Kidney (tissue), 14 donors: Measurements from ENCODE around the gene AGPAT3. TPM values are rescaled to one million over a fixed set of nuclear protein-coding genes. Genes with fewer than 3 reads are reported as not detected.

Experiments
- DNase-seq, 5 donors: peaks; one replicate each; pipeline ENCODE4 v3.0.0-alpha.2; 2013 to 2020
- FAIRE-seq: peaks from 2 replicates; lab custom pipeline; 2012; peaks lifted over from hg19 to GRCh38; lab: Jason Lieb, UNC
- H3K27ac ChIP-seq, 2 donors: one replicate each; pipeline ENCODE4 v1.7.0; 2013; ENCODE audit warnings: low read depth in 2 of 2, low read length in 2 of 2, inconsistent platforms in 1 of 2
- H3K27me3 ChIP-seq: one replicate; pipeline ENCODE4 v1.7.1; 2013; ENCODE audit warnings: low read length, inconsistent platforms; ENCODE audit not compliant: control insufficient read depth, insufficient read depth
- H3K36me3 ChIP-seq, 3 donors: one replicate each; pipeline versions ENCODE4 v1.7.0 to v1.7.1; 2013; ENCODE audit warnings: low read length in 3 of 3, control low read depth in 1 of 3, inconsistent platforms in 1 of 3; ENCODE audit not compliant: insufficient read depth in 3 of 3, control insufficient read depth in 2 of 3
- H3K4me1 ChIP-seq, 3 donors: one replicate each; pipeline versions ENCODE4 v1.7.0 to v1.7.1; 2013; ENCODE audit warnings: low read length in 3 of 3, inconsistent platforms in 1 of 3, low read depth in 1 of 3; ENCODE audit not compliant: control insufficient read depth in 2 of 3, insufficient read depth in 2 of 3
- H3K4me3 ChIP-seq, 3 donors: one replicate each; pipeline versions ENCODE4 v1.7.0 to v1.8.1; 2013; ENCODE audit warnings: low read length in 3 of 3, control low read depth in 1 of 3, inconsistent platforms in 1 of 3
- H3K9ac ChIP-seq, 3 donors: one replicate each; pipeline versions ENCODE4 v1.7.0 to v1.7.1; 2013; ENCODE audit warnings: low read length in 3 of 3, control low read depth in 1 of 3, inconsistent platforms in 1 of 3
- H3K9me3 ChIP-seq, 3 donors: one replicate each; pipeline versions ENCODE4 v1.7.0 to v1.7.1; 2013; ENCODE audit warnings: low read length in 3 of 3, control low read depth in 1 of 3, inconsistent platforms in 1 of 3; ENCODE audit not compliant: control insufficient read depth in 2 of 3, insufficient read depth in 1 of 3
- intact Hi-C: fragments of 100-400 bp; cut with DNase I; formaldehyde crosslinking; loops from one replicate; pipeline ENCODE4 v1.11.1; 2022
- polyA plus RNA-seq: library from polyadenylated mRNA; stranded (reverse); fragments of 350-450 nt; fragmentation: Illumina TruSeq; extraction: RNeasy Lipid Tissue Mini Kit (QIAGEN cat#74804); gene quantifications from one replicate; pipeline ENCODE4 v1.2.3, GENCODE V29; 2014; ENCODE audit warnings: low read depth, low replicate concordance; ENCODE audit not compliant: insufficient read depth
- total RNA-seq: library from RNA; stranded (reverse); fragmentation: NEBNext Ultra II Directional; extraction: Animal tissue kit (Norgen Biotek cat#: 25700); gene quantifications from one replicate; pipeline ENCODE4 v1.2.1, GENCODE V29; 2021
- TF ChIP-seq, protein P1 (sequence below): IDR thresholded peaks from 3 replicates; pipeline ENCODE4 v1.5.1; 2012; ENCODE audit warnings: mild to moderate bottlenecking, moderate library complexity, borderline replicate concordance; ENCODE audit not compliant: insufficient read depth; ENCODE audit errors: extremely low read depth
- donor health status: control.
- donor health status: control.
- donor health status: control.
- donor health status: control.
- donor health status: control.
- donor health status: DM: yes; HTN: yes; CAD: no.
- donor health status: Normal renal cell carcinoma (clear cell type).

AGPAT3 gene
- total and polyA plus RNA-seq, 2 donors from 2014 or later: 40.3 to 86.2 TPM

DNA sequence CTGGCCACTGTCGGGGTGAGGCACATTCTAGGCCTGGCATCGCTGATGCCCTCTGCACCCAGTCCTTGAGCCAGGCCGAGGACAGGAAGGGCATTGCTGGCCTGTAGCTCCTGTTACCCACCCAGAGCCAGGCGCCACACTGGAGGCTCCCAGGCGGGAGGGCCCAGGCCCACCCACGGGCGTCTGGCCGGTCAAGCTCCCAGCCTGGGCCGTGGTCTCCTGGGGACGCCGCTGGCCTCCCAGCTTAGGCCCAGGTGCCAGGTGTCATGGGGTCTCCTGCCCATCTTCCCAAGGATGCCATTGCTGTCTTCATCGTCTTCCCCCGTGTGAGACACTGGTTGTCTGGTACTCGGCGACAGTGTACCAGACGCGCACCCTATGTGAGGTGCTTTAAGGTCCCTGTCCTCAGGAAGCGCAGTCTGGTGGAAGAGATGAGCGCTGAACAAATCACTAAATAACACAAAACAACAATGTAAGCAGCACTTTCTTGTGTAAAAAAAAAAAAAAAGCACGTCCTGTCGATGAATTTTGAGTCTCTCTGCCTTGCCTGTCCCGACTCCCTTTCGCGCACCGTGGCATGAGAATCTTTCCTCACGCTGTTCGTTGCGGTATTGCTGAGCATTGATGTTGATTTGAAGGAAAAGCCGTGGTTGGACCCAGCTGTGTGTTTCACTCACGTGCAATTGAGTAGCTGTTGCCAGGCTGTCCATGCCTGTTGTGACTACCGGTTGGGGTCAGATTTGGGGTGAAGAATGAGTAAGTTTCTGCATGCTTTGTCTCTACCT lies 120.1 kb downstream of the AGPAT3 start:
- peaks cover 0 to 15% (median 5%) of the 10 kb centered on the region in 3 donors for H3K36me3 ChIP-seq
- H3K9me3 ChIP-seq: no peaks in the 10 kb centered on the region
- DNase-seq (peak in 2 of 5 donors; percentile 15 to 51), FAIRE-seq (no peak)
- H3K27me3 ChIP-seq: no peaks in the 10 kb centered on the region
- TF ChIP-seq, protein P1, sequence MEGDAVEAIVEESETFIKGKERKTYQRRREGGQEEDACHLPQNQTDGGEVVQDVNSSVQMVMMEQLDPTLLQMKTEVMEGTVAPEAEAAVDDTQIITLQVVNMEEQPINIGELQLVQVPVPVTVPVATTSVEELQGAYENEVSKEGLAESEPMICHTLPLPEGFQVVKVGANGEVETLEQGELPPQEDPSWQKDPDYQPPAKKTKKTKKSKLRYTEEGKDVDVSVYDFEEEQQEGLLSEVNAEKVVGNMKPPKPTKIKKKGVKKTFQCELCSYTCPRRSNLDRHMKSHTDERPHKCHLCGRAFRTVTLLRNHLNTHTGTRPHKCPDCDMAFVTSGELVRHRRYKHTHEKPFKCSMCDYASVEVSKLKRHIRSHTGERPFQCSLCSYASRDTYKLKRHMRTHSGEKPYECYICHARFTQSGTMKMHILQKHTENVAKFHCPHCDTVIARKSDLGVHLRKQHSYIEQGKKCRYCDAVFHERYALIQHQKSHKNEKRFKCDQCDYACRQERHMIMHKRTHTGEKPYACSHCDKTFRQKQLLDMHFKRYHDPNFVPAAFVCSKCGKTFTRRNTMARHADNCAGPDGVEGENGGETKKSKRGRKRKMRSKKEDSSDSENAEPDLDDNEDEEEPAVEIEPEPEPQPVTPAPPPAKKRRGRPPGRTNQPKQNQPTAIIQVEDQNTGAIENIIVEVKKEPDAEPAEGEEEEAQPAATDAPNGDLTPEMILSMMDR: no peak
- intact Hi-C loops: no loop called here
- no peak overlapping the region for H3K4me3 ChIP-seq
- no peak overlapping the region for H3K27ac ChIP-seq
- no peak overlapping the region for H3K9ac ChIP-seq
- H3K4me1 ChIP-seq: no peaks in the 10 kb centered on the region

DNA sequence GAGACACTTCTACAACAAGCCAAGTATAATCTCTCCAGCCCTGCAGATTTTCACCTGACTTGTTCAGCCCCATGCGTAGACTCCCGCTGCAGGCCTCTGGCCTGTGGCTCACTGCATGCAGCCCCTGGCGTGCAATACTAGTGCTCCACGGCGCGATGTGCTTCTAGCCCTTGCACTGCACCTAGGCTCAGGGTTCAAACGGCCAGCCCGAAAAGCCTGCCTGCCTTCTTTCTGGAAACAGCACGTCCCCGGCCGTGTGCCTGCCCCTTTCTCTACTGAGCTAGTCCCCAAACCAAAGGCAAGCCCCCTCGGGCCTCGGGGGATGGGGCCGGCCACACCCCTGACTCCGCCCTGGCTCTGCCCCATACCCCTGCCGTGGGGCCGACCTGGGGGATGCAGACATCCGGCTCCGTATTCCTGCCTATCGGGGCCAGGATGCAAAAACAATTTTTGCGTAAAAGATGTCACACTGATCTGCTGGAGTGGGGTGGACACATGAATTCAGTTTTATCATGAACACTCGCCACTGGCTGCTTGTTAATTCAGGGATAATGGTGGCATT lies 120.7 kb downstream of the AGPAT3 start:
- no peak overlapping the region for H3K27ac ChIP-seq
- TF ChIP-seq, protein P1: no peak
- H3K36me3 ChIP-seq: peaks cover 0 to 15% (median 5%) of the 10 kb centered on the region in 3 donors
- intact Hi-C loops: no loop called here
- H3K9ac ChIP-seq: no peak overlapping the region
- H3K9me3 ChIP-seq: no peaks in the 10 kb centered on the region
- no peaks in the 10 kb centered on the region for H3K4me1 ChIP-seq
- H3K4me3 ChIP-seq: no peak overlapping the region
- H3K27me3 ChIP-seq: no peaks in the 10 kb centered on the region
- DNase-seq (peak in 3 of 5 donors; percentile 36 to 59 (median 43)), FAIRE-seq (no peak)

DNA sequence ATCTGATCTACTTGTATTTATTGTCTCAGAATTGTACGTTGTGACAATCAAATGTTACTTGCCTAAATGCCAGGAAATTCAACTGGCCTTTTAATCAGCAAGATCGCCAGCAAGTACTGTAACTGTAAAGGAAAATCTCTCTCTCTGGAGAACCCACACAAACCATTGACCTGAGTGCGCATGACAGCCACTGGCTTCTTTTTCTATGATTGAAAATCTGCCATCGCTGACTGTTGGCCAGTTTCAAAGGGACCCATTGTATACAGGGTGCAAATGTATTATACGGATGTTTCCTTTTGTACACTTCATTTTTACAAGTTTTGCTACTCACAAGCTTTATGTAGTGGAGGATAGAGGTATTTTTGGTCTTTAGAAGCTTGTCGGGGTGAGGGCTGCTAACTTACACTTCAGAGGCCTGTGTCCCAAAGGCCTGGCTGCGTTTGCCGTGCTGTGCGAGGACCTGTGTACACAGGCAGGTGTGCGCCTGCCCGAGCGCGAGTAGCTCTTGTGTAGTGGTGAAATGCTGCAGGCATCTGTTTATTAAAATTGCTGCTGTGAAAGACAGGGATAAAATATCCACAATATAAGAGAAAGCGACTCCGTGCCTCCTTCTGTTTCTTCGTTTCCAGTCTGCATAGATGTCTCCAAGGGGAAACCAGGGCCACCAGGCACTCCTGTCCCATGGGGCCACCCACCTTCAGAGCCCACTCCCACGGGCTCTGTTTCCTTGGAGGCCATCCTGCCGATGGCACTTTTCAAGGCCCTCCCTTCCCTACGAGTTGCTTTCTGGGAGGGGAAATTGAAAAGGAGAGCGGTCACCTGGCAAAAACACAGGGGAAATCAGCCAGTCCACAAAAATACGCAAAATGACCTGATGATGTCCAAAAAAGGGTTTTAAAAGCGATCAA lies 121.8 kb downstream of the AGPAT3 start:
- Histone ChIP-seq H3K9ac (no peak overlapping the region), H3K27me3 (no peaks in the 10 kb centered on the region), H3K9me3 (no peaks in the 10 kb centered on the region), H3K4me1 (no peaks in the 10 kb centered on the region), H3K36me3 (peaks cover 0 to 10% (median 3%) of the 10 kb centered on the region in 3 donors), H3K27ac (no peak overlapping the region), H3K4me3 (no peak overlapping the region)
- FAIRE-seq: no peak
- DNase-seq: peak in 1 of 5 donors; percentile 24
- intact Hi-C loops: no loop called here
- TF ChIP-seq, protein P1: no peak
